ENCODE data around the gene CTTN. TPM values are rescaled to one million over a fixed set of nuclear protein-coding genes. Genes with fewer than 3 reads are reported as not detected.

CTTN gene
- total and polyA plus RNA-seq, 2 of the 8 experiments (the other 6 are each of a cell fraction or from before 2014, with no cell fraction given): 84.6 to 216 TPM

DNA sequence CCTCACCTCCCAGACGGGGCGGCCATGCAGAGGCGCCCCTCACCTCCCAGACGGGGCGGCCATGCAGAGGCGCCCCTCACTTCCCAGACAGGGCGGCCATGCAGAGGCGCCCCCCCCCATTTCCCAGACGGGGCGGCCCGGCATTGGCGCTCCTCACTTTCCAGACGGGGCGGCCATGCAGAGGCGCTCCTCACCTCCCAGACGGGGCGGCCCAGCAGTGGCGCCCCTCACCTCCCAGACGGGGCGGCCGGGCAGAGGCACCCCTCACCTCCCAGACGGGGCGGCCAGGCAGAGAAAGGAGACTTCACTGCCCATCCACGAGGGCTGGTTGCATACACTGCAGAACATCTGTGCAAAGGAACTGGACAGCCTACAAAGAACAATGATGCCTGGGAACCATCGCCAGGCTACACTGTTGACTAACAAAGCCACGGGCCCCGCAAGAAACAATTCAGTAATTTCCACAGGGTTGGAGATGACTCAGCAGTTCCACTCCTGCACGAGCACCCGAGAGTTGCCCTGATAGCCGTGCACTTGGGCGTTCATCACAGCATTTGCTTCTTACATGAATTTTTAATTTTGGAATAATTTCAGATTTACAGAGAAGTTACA lies 58.7 kb downstream of the CTTN start:
- H3K9ac ChIP-seq (replicated peaks in 1 of 4; ENCODE audit: extremely low read depth in 1 of 4, low read depth in 3 of 4, low read length in 3 of 4): no peak overlapping the region
- no peaks in the 10 kb centered on the region for H3K23me2 ChIP-seq (ENCODE audit: low read depth, low read length)
- H3K18ac ChIP-seq (ENCODE audit: extremely low read depth, low read length): no peak overlapping the region
- DNase-seq (ENCODE audit: low read depth in 1 of 2, low spot score in 2 of 2) (no peak), FAIRE-seq (no peak)
- no peak overlapping the region for H2AK5ac ChIP-seq (ENCODE audit: low read depth, low read length)
- H3K4me1 ChIP-seq (replicated peaks in 1 of 4; ENCODE audit: control insufficient read depth in 3 of 4, insufficient read depth in 4 of 4, low read length in 3 of 4): peaks cover 0 to 3% (median 0%) of the 10 kb centered on the region in 4 experiments; a peak in 2 of 7 replicates
- H4K5ac ChIP-seq (ENCODE audit: insufficient read length, low read depth, low read length): no peak overlapping the region
- no peak overlapping the region for H3K4me3 ChIP-seq (ENCODE audit: extremely low read depth in 1 of 4, insufficient read depth in 2 of 4, low read depth in 3 of 4, low read length in 4 of 4)
- H2BK12ac ChIP-seq (ENCODE audit: low read depth, low read length): no peak overlapping the region
- H2BK120ac ChIP-seq (replicated peaks; ENCODE audit: low read depth, low read length): no peak overlapping the region
- no peak overlapping the region for H2BK20ac ChIP-seq (ENCODE audit: low read length)
- no peak overlapping the region for H2AFZ ChIP-seq (ENCODE audit: low read length)
- H3K79me1 ChIP-seq (ENCODE audit: low read depth, low read length): no peaks in the 10 kb centered on the region
- H4K20me1 ChIP-seq (replicated peaks in 1 of 2; ENCODE audit: control insufficient read depth in 1 of 2, insufficient read depth in 2 of 2, low read length in 2 of 2): no peaks in the 10 kb centered on the region
- H3K23ac ChIP-seq (ENCODE audit: insufficient read length): no peak overlapping the region
- no peaks in the 10 kb centered on the region for H3K36me3 ChIP-seq (ENCODE audit: control insufficient read depth in 2 of 4, insufficient read depth in 4 of 4, low read length in 3 of 4)
- no peak overlapping the region for H3K4ac ChIP-seq (replicated peaks; ENCODE audit: insufficient read length, low read depth, low read length)
- CTCF ChIA-PET (ENCODE audit: partially characterized antibody): no interaction called here
- H3K56ac ChIP-seq (replicated peaks; ENCODE audit: insufficient read length, low read depth, low read length): no peak overlapping the region
- H3K79me2 ChIP-seq (ENCODE audit: control insufficient read depth in 1 of 2, insufficient read depth in 2 of 2, low read length in 2 of 2): no peaks in the 10 kb centered on the region
- peaks cover 0 to 2% (median 0%) of the 10 kb centered on the region in 4 experiments; a peak in 1 of 7 replicates for H3K27me3 ChIP-seq (replicated peaks in 1 of 4; ENCODE audit: control insufficient read depth in 3 of 4, extremely low read depth in 1 of 4, insufficient read depth in 3 of 4, low read length in 3 of 4)
- no peak overlapping the region for H4K8ac ChIP-seq (ENCODE audit: extremely low read depth, insufficient read depth, low read length)
- no peak overlapping the region for H3K14ac ChIP-seq (ENCODE audit: insufficient read length)
- no peak overlapping the region for H2BK15ac ChIP-seq (ENCODE audit: low read length)
- no peaks in the 10 kb centered on the region; a peak in 1 of 4 replicates for H3K9me3 ChIP-seq (ENCODE audit: insufficient read depth in 2 of 2, low read depth in 1 of 2, low read length in 1 of 2)
- H2BK5ac ChIP-seq (ENCODE audit: low read depth, low read length): no peak overlapping the region
- WGBS, 2 experiments (ENCODE audit: extremely low coverage in 1 of 2, insufficient coverage in 1 of 2, insufficient read length in 1 of 2, insufficient replicate concordance in 2 of 2, low coverage in 1 of 2, low lambda C conversion rate in 2 of 2, missing lambda C conversion rate in 1 of 2): 86% methylated on average over 29 of the region's 31 CpGs; no CpG with 5 or more reads in 1 of the 2 experiments
- POLR2A ChIA-PET (ENCODE audit: partially characterized antibody): no interaction called here
- H3K4me2 ChIP-seq (ENCODE audit: insufficient read depth in 1 of 2, low read depth in 2 of 2, low read length in 2 of 2): no peak overlapping the region
- H4K91ac ChIP-seq (replicated peaks; ENCODE audit: insufficient read length, low read length): no peak overlapping the region
- no peak overlapping the region for H3K27ac ChIP-seq (ENCODE audit: low read depth, low read length)
- TF ChIP-seq SIN3A (conservative IDR thresholded peaks at IDR 0.05 in 1 of 2, IDR thresholded peaks at IDR 0.05 in 1 of 2; ENCODE audit: low read depth in 1 of 2, low read length in 2 of 2): no peak
- TF ChIP-seq BACH1 (IDR thresholded peaks at IDR 0.05; ENCODE audit: low read length): no peak
- no peak for TF ChIP-seq CREB1 (IDR thresholded peaks at IDR 0.05)
- no peak for TF ChIP-seq CHD2 (IDR thresholded peaks at IDR 0.05; ENCODE audit: low read length)
- TF ChIP-seq ZNF274 (IDR thresholded peaks at IDR 0.05; ENCODE audit: borderline replicate concordance, extremely low read depth, low read length): no peak
- no peak for TF ChIP-seq CTBP2 (IDR thresholded peaks at IDR 0.05; ENCODE audit: borderline replicate concordance, insufficient read depth, insufficient read length, low read length)
- TF ChIP-seq SUZ12 (IDR thresholded peaks at IDR 0.05; ENCODE audit: low read length): no peak
- no peak for TF ChIP-seq JUND (IDR thresholded peaks at IDR 0.05; ENCODE audit: low read length)
- TF ChIP-seq SIRT6 (IDR thresholded peaks at IDR 0.05; ENCODE audit: low read length): no peak
- no peak for TF ChIP-seq NANOG (IDR thresholded peaks at IDR 0.05; ENCODE audit: insufficient read depth, low read depth, low read length, poor library complexity, severe bottlenecking)
- no peak for TF ChIP-seq KDM1A (IDR thresholded peaks at IDR 0.05; ENCODE audit: borderline replicate concordance, low read length)
- no peak for TF ChIP-seq CEBPB (IDR thresholded peaks at IDR 0.05; ENCODE audit: low read depth, low read length)
- TF ChIP-seq SP4 (IDR thresholded peaks at IDR 0.05; ENCODE audit: low read length): no peak
- no peak for TF ChIP-seq RFX5 (IDR thresholded peaks at IDR 0.05; ENCODE audit: borderline replicate concordance, low read depth, low read length)
- no peak for TF ChIP-seq YY1 (IDR thresholded peaks at IDR 0.05; ENCODE audit: low read depth, low read length)

Measured in H1 (cell line).